Measurements from ENCODE around the gene COL25A1.

The COL25A1 gene

GRCh38 chr4:108965472-108966076 lies 336.9 kb downstream of the COL25A1 start:
- H3K4me1 ChIP-seq (ENCODE audit: control insufficient read depth, low read depth, low read length): peaks cover 11% of the 10 kb centered on the region
- no peak overlapping the region for H3K9ac ChIP-seq (ENCODE audit: low read length)
- H3K27me3 ChIP-seq (ENCODE audit: control insufficient read depth, insufficient read depth, low read length): no peaks in the 10 kb centered on the region
- no peaks in the 10 kb centered on the region for H3K36me3 ChIP-seq (ENCODE audit: control insufficient read depth, low read depth, low read length)
- no peak overlapping the region for H3K4me3 ChIP-seq (ENCODE audit: low read length)
- no peaks in the 10 kb centered on the region for H3K9me3 ChIP-seq (ENCODE audit: control insufficient read depth, low read depth, low read length)
- H3K27ac ChIP-seq (ENCODE audit: low read length): no peak overlapping the region

- Histone ChIP-seq H3K27me3 (ENCODE audit: control insufficient read depth, insufficient read depth, low read length) (no peaks in the 10 kb centered on the region), H3K4me3 (ENCODE audit: low read length) (no peak overlapping the region), H3K27ac (ENCODE audit: low read length) (no peak overlapping the region), H3K9me3 (ENCODE audit: control insufficient read depth, low read depth, low read length) (no peaks in the 10 kb centered on the region), H3K36me3 (ENCODE audit: control insufficient read depth, low read depth, low read length) (no peaks in the 10 kb centered on the region), H3K4me1 (ENCODE audit: control insufficient read depth, low read depth, low read length) (peaks cover 11% of the 10 kb centered on the region), H3K9ac (ENCODE audit: low read length) (no peak overlapping the region)
These were observed 337.4 kb downstream of the COL25A1 start for GRCh38 chr4:108965016-108965415.

DNA sequence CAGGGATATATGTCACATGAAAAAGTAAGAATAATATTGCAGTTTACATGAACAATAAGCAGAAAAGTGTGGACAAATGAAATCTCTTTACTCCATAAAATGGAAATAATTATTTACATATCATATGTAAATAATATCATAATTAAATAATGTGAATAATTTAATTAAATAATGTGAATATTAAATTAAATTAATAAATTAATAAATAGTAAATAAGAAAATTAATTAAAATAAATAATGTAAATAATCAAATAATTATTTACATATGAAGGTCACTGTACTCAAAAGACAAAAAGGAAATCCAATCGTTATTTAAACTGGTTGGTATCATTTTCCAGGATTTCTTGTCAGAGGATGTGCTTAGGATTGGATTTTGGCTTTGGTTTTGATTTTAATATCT lies 338.5 kb downstream of the COL25A1 start:
- Histone ChIP-seq H3K4me1 (ENCODE audit: control insufficient read depth, low read depth, low read length) (peaks cover 11% of the 10 kb centered on the region), H3K36me3 (ENCODE audit: control insufficient read depth, low read depth, low read length) (no peaks in the 10 kb centered on the region), H3K9me3 (ENCODE audit: control insufficient read depth, low read depth, low read length) (no peaks in the 10 kb centered on the region), H3K4me3 (ENCODE audit: low read length) (no peak overlapping the region), H3K27me3 (ENCODE audit: control insufficient read depth, insufficient read depth, low read length) (no peaks in the 10 kb centered on the region), H3K27ac (ENCODE audit: low read length) (no peak overlapping the region), H3K9ac (ENCODE audit: low read length) (no peak overlapping the region)

DNA sequence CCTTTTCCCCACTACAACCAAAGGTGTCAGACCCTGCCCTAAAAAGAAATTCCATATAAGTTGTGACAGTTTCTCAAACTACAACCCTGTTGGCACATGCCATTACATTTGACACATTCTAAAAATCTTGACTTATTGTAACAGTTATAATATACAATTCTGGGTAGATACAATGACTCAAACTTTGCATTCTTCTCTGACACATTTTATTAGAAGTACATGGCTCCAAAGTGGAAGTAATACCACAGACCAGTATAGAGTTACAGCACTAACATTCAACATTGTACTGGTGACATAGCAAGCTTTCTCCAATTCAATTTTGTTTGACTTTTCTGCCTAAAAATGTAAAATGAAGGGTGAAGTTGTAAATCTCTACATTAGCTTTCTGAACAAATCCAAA lies 343.0 kb downstream of the COL25A1 start:
- Histone ChIP-seq H3K4me1 (ENCODE audit: control insufficient read depth, low read depth, low read length) (peaks cover 11% of the 10 kb centered on the region), H3K9me3 (ENCODE audit: control insufficient read depth, low read depth, low read length) (no peaks in the 10 kb centered on the region), H3K4me3 (ENCODE audit: low read length) (no peak overlapping the region), H3K9ac (ENCODE audit: low read length) (no peak overlapping the region), H3K27ac (ENCODE audit: low read length) (no peak overlapping the region), H3K27me3 (ENCODE audit: control insufficient read depth, insufficient read depth, low read length) (no peaks in the 10 kb centered on the region), H3K36me3 (ENCODE audit: control insufficient read depth, low read depth, low read length) (no peaks in the 10 kb centered on the region)

- no peak overlapping the region for H3K27ac ChIP-seq (ENCODE audit: low read length)
- H3K9ac ChIP-seq (ENCODE audit: low read length): no peak overlapping the region
- no peak overlapping the region for H3K4me3 ChIP-seq (ENCODE audit: low read length)
- no peaks in the 10 kb centered on the region for H3K27me3 ChIP-seq (ENCODE audit: control insufficient read depth, insufficient read depth, low read length)
- no peaks in the 10 kb centered on the region for H3K9me3 ChIP-seq (ENCODE audit: control insufficient read depth, low read depth, low read length)
- peaks cover 17% of the 10 kb centered on the region for H3K4me1 ChIP-seq (ENCODE audit: control insufficient read depth, low read depth, low read length)
- no peaks in the 10 kb centered on the region for H3K36me3 ChIP-seq (ENCODE audit: control insufficient read depth, low read depth, low read length)
These were observed 347.6 kb downstream of the COL25A1 start for GRCh38 chr4:108954880-108955279.

GRCh38 chr4:108953941-108954340 lies 348.5 kb downstream of the COL25A1 start:
- Histone ChIP-seq H3K9me3 (ENCODE audit: control insufficient read depth, low read depth, low read length) (no peaks in the 10 kb centered on the region), H3K27me3 (ENCODE audit: control insufficient read depth, insufficient read depth, low read length) (no peaks in the 10 kb centered on the region), H3K27ac (ENCODE audit: low read length) (no peak overlapping the region), H3K9ac (ENCODE audit: low read length) (no peak overlapping the region), H3K4me1 (ENCODE audit: control insufficient read depth, low read depth, low read length) (peaks cover 17% of the 10 kb centered on the region), H3K36me3 (ENCODE audit: control insufficient read depth, low read depth, low read length) (no peaks in the 10 kb centered on the region), H3K4me3 (ENCODE audit: low read length) (no peak overlapping the region)

GRCh38 chr4:108950158-108950915 lies 352.1 kb downstream of the COL25A1 start:
- H3K27ac ChIP-seq (ENCODE audit: low read length): no peak overlapping the region
- H3K4me1 ChIP-seq (ENCODE audit: control insufficient read depth, low read depth, low read length): peaks cover 17% of the 10 kb centered on the region
- no peaks in the 10 kb centered on the region for H3K27me3 ChIP-seq (ENCODE audit: control insufficient read depth, insufficient read depth, low read length)
- H3K4me3 ChIP-seq (ENCODE audit: low read length): no peak overlapping the region
- no peaks in the 10 kb centered on the region for H3K9me3 ChIP-seq (ENCODE audit: control insufficient read depth, low read depth, low read length)
- no peak overlapping the region for H3K9ac ChIP-seq (ENCODE audit: low read length)
- no peaks in the 10 kb centered on the region for H3K36me3 ChIP-seq (ENCODE audit: control insufficient read depth, low read depth, low read length)

GRCh38 chr4:108947526-108947925 lies 354.9 kb downstream of the COL25A1 start:
- no peak overlapping the region for H3K27ac ChIP-seq (ENCODE audit: low read length)
- no peak overlapping the region for H3K4me3 ChIP-seq (ENCODE audit: low read length)
- no peak overlapping the region for H3K9ac ChIP-seq (ENCODE audit: low read length)
- no peaks in the 10 kb centered on the region for H3K9me3 ChIP-seq (ENCODE audit: control insufficient read depth, low read depth, low read length)
- no peaks in the 10 kb centered on the region for H3K27me3 ChIP-seq (ENCODE audit: control insufficient read depth, insufficient read depth, low read length)
- no peaks in the 10 kb centered on the region for H3K36me3 ChIP-seq (ENCODE audit: control insufficient read depth, low read depth, low read length)
- H3K4me1 ChIP-seq (ENCODE audit: control insufficient read depth, low read depth, low read length): peaks cover 3% of the 10 kb centered on the region

GRCh38 chr4:108946237-108946636 lies 356.2 kb downstream of the COL25A1 start:
- H3K27ac ChIP-seq (ENCODE audit: low read length): no peak overlapping the region
- no peaks in the 10 kb centered on the region for H3K36me3 ChIP-seq (ENCODE audit: control insufficient read depth, low read depth, low read length)
- H3K9ac ChIP-seq (ENCODE audit: low read length): no peak overlapping the region
- H3K27me3 ChIP-seq (ENCODE audit: control insufficient read depth, insufficient read depth, low read length): no peaks in the 10 kb centered on the region
- H3K4me3 ChIP-seq (ENCODE audit: low read length): no peak overlapping the region
- H3K9me3 ChIP-seq (ENCODE audit: control insufficient read depth, low read depth, low read length): no peaks in the 10 kb centered on the region
- no peaks in the 10 kb centered on the region for H3K4me1 ChIP-seq (ENCODE audit: control insufficient read depth, low read depth, low read length)

DNA sequence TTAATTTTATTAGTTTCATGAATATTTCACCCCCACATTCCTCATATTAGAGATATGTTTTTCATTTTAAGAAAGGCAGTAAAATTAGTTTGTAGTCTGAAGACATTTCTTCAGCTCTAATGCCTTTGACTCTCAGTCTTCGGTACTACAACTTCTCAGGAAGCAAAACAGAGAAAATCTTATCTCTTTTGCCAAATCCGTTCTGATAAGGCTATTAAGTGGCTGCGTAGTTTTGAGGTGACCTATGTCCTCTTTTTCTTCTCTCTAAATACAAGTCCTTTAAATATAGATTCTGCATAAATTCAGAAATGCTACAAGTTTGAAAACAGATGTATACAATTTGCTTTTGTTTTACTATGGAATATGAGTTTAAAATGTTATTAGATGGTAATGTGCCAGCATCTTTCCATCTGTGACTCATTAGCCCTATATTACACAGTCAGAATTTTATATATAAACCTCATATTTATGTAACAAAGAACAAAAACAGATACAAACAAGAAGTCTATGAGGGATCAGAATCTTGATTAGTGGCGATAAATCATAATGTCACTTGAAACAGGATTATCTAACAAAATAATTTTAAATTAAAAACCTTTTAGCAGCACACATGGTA lies 358.4 kb downstream of the COL25A1 start:
- Histone ChIP-seq H3K9ac (ENCODE audit: low read length) (no peak overlapping the region), H3K36me3 (ENCODE audit: control insufficient read depth, low read depth, low read length) (no peaks in the 10 kb centered on the region), H3K27me3 (ENCODE audit: control insufficient read depth, insufficient read depth, low read length) (no peaks in the 10 kb centered on the region), H3K27ac (ENCODE audit: low read length) (no peak overlapping the region), H3K9me3 (ENCODE audit: control insufficient read depth, low read depth, low read length) (no peaks in the 10 kb centered on the region), H3K4me1 (ENCODE audit: control insufficient read depth, low read depth, low read length) (peaks cover 5% of the 10 kb centered on the region), H3K4me3 (ENCODE audit: low read length) (no peak overlapping the region)

DNA sequence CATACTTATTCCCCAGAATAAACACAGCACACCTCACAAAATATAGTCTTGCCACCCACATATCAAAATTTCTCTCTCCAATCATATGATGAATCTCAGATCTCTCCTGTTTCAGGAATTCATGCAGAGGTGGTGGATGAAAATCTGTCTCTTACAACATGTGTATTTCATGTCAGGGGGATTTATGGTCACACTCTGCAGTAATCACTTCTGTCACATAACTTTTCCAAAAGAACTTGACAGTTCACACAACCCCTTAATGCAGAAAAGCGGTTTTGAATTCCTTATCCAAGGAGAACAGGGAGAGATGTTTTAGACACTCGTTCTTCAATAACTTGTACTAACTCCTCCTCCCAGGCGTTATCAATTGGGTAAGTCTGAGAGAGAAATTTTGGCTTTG lies 359.1 kb downstream of the COL25A1 start:
- Histone ChIP-seq H3K27me3 (ENCODE audit: control insufficient read depth, insufficient read depth, low read length) (no peaks in the 10 kb centered on the region), H3K4me1 (ENCODE audit: control insufficient read depth, low read depth, low read length) (peaks cover 5% of the 10 kb centered on the region), H3K9ac (ENCODE audit: low read length) (no peak overlapping the region), H3K4me3 (ENCODE audit: low read length) (no peak overlapping the region), H3K9me3 (ENCODE audit: control insufficient read depth, low read depth, low read length) (no peaks in the 10 kb centered on the region), H3K27ac (ENCODE audit: low read length) (no peak overlapping the region), H3K36me3 (ENCODE audit: control insufficient read depth, low read depth, low read length) (no peaks in the 10 kb centered on the region)
